HG03045 (cell line): ENCODE results near the gene BANF2.
"Not testable (repeated sequence)": the region's sequence is repeated elsewhere in the genome, so short reads cannot be mapped to it uniquely, and the experiment has no call there.

Source experiments
- ATAC-seq: cut with Tn5 transposase; IDR thresholded peaks from one replicate; pipeline ENCODE4 v1.9.1; 2021; ENCODE audit warnings: mild to moderate bottlenecking, moderate library complexity; ENCODE audit not compliant: unreplicated experiment

BANF2 gene

GRCh38 chr20:17682103-17682888 is 17.5 kb upstream of the BANF2 start, which contains the start of gene RRBP1:
RRBP1 (minus strand) TSS chr20:17682242; CDS start chr20:17660507, 21,735 bp downstream.
- peak; percentile 93 for ATAC-seq

DNA sequence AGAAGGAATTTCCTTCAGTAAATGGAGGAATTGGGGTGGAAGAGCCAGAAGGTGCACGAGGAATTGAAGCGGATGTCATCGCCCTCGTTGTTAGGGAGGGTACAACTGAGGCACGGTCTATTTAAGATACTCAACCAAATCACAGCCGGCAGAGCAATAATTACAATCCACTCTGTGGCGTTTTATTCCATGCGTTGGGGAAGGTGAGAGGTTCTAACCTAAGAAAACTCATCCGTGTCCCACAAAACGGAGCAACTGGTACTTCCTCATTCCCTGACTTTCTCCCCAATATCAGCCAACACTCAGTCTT is 16.9 kb upstream of the BANF2 start:
- no peak for ATAC-seq

GRCh38 chr20:17683218-17684076 is 16.3 kb upstream of the BANF2 start:
- ATAC-seq = no peak

- ATAC-seq = no peak
Measured at GRCh38 chr20:17684077-17684888, 15.5 kb upstream of the BANF2 start.

DNA sequence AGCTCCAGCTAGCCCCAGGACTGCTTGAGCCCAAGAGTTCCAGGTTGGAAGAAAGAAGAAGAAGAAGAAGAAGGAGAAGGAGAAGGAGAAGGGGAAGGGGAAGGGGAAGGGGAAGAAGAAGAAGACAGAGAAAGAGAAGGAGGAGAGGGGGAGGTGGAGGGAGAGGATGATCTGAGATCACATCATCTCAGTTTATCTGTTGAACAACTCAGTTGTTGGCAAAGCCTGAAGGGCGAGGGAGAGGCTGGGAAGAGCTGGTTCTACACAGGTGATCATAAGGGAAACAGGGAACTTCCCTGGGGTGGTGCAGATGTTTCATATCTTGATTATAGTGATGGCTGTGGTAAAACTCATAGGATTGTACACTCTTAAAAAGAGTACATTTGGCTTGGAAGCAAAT is 14.6 kb upstream of the BANF2 start:
- no peak for ATAC-seq

GRCh38 chr20:17687800-17688199 is 12.0 kb upstream of the BANF2 start:
- no peak for ATAC-seq

GRCh38 chr20:17688965-17689364 is 10.8 kb upstream of the BANF2 start:
- no peak for ATAC-seq

- ATAC-seq = no peak
Measured at GRCh38 chr20:17690144-17690543, 9.6 kb upstream of the BANF2 start.

DNA sequence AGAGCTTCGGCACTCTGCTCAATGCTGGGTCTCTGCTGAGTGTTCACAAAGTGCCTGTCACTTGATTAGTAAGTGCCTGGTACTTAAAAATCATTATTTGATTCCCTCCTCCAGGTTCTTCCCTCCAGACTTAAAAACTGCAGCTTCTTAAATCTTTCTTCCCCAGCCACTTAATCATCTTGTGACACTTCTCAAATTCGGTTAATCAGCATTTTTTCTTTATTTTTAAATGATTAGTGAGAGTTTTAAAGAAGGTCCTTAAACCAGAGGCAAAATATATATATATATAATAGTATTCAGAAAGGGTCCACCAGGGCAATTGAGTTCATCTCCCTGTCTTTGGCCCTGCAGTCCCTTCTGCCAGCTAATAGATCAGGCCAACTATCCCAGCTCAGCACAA is 8.0 kb upstream of the BANF2 start:
- no peak for ATAC-seq

DNA sequence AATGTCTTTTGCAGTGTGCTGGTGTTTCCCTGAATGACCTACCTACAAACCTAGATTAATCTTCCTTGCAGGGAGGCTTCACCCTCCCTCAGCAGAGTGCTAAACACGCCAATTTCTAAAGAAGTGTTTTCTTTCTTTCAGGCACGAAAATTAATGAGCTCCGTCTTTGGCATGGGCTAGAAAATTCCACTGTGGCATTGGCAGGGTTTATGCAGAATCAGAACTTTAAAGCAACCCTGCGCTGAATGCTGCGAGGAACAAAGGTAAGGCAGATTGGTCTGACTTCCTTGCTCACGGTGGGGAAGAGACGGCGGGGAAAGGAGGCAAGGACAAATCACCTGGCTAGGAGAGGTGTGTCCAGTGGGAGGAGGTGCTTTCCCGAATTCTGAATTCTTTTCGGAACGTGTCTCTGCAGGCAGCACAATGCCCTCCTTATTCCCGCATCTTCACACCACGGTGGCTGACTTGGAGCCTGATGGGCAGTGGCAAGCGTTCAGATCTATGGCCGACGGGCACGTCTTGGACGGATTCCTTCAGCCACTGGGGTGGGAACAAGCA is 6.2 kb upstream of the BANF2 start:
- no peak for ATAC-seq

DNA sequence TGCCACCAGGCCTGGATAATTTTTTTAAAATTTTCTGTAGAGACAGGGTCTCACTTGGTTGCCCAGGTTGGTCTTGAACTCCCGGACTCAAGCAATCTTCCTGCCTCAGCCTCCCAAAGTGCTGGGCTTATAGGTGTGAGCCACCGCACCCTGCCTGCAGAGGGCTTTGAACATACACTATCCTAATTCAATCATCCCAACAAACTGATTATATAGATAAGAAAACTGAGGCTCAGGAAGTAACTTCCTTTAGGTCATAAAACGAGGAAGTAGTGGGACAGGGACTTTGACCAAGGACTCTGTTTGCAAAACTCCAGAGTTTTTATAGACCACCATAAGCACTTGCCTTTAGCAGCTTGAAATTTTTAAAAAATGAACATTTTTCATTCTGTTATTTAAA is 5.0 kb upstream of the BANF2 start:
- no peak for ATAC-seq

DNA sequence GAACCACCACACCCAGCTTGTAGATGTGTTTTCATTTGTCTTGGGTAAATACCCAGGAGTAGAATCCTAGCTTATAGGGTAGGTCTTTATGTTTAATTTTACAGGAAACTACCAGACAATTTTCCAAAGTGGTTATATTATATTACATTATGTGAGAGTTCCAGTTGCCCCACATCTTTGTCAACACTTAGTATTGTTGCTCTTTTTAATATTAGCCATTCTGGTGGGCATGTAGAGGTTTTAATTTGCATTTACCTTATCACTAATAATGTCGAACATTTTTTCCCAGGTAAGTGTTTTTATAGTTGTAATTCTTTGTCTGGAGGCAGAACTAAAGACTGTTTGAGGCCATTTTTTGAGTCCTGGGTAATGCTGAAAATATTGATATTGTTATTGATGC is 3.5 kb upstream of the BANF2 start:
- no peak for ATAC-seq

DNA sequence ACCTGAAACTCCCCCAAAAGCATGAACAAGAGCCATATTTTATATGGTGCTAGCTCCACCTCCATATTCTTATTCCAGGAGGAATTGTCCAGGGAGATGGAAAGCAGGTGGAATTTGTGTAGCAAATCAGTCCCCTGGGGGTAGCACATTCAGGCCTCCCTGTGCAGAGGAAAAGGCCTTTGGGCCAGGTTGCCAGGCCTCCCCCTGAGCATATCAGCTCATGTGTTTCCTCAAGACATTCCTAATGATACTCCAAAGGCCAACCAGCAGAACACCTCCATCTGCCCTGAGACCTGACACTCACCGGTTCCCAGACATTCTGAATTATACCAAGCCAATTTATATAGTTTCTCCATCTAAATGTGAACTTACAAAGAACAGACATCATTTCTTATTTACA is 2.6 kb upstream of the BANF2 start:
- ATAC-seq = no peak

DNA sequence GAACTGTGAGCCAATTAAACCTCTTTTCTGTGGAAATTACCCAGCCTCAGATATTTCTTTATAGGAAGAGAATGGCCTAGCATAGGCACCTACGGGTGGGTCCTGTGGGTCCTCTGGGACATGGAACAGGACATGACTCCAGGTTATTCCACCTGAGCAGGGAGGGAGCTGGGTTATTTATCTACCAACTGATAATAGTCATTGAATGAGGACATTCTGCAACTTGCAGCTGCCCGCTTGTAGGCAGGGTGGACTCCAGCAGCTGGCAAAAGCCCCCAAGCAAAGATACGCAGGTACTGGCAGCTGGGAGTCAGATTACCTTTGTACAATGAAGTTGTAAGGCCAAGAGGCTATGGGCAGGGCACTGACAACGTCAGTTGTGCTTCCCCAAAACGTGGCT is 1.4 kb upstream of the BANF2 start:
- ATAC-seq = no peak

DNA sequence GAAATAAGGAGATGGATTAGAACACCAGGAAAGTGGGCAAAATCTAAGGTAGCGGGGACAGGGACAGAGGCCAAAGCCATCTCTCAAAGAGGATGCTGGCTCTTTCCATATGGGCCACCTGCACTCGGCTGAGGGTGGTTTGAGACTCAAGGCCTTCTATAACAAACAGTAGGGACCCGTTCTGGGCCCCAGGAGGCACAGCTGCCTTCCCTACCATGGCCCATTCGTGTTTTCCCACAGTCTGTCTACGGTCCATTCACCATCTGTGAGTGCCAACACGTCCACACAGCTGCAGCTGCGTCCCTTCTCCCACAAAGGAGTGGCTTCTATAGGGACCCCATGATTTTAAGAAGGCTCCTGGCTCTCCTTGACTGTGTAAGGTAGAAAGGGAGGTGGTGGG is 871 bp downstream of the BANF2 start:
- ATAC-seq = no peak

GRCh38 chr20:17701826-17702225 is 2.1 kb downstream of the BANF2 start:
- no peak for ATAC-seq

DNA sequence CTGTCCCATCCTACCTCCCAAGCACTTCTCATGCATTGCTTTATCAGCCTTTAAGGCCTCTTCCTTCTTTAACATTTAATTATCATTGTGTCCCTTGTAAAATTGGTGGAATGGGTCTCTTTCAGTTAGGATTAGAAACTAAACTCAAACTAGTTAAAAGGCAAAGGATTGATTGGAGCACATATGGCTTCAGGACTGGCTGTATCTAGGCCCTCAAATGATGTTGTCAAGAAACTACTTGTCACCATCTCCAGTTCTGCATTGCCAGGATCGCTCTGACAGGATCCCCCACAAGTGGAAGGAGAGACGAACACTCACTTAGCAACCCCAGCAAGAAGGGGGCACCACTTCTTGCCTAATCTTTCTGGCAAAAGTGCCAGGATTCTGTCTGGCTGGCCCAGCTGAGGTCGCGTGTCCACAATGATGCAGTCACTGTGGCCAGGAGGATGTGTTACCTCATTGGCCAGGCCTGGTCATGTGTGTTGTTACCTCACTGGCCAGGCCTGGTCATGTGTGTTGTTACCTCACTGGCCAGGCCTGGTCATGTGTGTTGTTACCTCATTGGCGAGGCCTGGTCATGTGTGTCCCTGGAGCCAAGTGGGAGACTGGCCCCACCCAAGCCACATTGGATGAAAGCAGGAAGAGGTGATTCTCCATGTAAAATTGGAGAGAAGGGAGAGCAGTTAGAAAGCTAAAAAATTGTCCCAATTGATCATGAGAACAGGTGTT is 5.0 kb downstream of the BANF2 start:
- ATAC-seq = no peak

- no peak for ATAC-seq
Measured at GRCh38 chr20:17705916-17706315, 6.2 kb downstream of the BANF2 start.

DNA sequence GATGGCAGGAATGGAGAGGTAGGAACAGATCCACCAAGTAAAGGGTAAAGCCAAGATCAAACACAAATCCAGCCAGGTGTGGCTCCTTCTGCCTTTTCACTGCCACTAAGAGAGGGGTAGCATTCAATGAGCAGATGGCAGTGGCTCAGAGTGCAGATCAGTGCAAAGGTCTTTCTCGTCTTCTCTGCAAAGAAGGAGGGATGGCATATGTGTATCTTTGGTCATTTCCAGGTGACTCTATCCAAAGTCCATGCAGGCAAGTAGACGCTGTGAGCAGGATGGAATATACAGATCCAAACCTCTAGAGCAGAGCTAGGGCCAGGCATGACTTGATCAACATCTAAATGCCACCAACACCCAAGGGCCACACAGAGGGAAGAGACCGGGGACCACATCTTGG is 6.9 kb downstream of the BANF2 start:
- ATAC-seq = no peak

DNA sequence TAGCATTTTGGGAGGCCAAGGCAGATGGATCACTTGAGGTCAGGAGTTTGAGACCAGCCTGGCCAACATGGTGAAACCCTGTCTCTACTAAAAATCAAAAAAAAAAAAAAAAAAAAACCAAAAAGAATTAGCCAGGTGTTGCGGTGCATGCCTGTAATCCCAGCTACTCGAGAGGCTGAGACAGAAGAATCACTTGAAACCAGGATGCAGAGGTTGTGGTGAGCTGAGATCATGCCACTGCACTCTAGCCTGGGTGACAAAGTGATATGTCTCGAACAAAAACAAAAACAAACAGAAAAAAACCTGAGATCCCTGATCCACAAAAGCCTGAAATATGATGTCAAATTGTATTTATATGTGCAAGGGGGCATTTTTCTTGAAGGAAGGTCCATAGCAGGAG is 8.2 kb downstream of the BANF2 start:
- ATAC-seq = not testable (repeated sequence)
